NCI-H1436 (cell line): ENCODE results near the gene TP53BP2.
"Not testable (repeated sequence)": the region's sequence is repeated elsewhere in the genome, so short reads cannot be mapped to it uniquely, and the experiment has no call there.

Source experiments
- DNase-seq: peaks from one replicate; lab custom pipeline; 2025; lab: John Stamatoyannopoulos, UW

Gene TP53BP2

DNA sequence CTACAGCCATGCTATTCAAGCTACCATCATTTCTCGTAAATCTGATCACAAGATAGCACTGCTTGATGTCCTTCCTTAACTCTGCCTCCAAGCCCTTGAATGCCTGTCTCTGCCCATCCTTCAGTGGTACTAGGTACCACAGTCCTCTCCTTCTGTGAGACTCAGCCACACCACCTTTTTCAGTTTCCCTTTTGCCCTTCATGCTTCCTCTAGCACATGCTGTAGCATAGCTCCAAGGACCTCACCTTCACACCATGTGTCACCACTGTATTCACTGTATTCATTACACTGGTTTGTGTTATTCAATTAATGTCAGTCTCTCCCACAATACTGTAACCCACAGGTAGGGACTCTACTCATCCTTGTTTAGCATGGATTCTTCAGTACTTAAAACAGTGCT lies 8.0 kb upstream of the TP53BP2 start:
- no peak for DNase-seq

DNA sequence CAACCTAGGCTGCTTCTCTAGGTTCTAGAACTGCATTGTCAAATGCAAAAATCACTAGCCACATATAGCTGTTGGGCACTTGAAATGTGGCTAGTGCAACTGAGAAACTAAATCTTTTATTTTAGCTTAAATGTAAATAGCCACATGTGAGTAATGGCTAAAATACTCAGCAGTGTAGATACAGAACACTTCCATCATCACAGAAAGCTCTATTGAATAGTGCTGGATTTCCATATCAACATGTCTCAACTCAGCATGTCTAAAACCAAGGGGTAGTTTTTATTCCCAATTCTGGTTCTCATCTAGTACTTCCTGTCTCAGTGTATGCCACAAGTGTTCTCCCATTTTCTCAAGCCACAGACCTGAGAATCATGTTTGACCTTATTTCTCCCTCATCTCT lies 7.5 kb upstream of the TP53BP2 start:
- no peak for DNase-seq

DNA sequence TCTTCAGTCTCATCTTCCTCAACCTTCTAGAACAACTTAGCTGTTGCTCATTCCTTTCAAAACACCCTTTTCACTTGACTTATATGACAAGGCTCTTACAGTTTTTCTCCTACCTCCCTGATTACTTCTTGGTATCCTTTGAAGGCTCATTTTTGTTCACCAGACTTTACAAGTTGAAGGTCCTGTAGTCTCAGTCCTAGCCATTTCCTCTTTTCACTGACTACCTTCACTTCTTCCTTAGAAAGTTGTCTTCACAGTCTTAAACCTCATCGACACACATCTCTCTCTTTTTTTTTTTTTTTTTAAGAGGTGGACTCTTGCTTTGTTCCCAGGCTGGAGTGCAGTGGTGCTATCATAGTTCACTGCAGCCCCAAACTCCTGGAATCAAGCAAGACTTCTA lies 6.6 kb upstream of the TP53BP2 start:
- DNase-seq = no peak

DNA sequence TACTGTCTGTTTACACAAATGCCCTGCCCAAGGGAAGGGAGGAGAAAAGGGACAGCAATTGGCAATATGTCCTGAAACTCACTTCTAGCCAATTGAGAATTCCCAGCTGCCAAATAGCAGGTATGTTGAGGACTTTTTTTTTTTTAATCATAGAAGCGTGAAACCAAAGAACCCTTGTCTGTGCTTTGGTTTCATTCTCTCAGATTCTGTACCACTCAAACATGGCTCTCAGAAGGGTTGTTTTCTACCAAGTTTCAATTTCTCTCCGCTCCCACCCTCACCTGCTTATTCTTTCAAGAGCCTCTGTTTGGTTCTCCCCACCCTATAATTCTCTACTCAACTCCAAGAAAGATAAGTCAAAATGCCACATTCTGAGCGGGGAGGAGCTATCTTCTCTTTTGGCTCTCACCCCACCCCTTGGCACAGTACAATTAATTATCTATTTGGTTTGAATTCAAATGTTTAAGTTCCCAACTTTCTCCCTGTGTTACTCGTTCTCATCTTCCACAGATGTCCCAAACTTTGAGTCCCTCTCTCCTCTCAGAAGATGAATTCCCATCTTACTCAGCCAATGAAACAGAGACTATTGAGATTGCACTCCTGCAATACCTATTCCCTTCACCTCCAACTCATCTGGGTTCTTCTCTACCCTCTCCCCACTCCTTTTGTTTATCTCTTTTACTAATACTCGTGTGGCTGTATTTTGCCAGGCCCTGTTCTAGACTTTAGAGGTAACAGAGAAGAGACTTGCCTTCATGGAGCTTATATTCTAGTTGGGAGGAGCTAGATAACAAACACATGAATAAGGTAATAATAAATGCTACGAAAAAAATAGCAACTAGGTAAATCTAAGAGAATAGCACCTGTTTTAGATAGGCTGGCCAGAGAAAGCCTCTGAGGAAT lies 3.9 kb upstream of the TP53BP2 start:
- DNase-seq = no peak

DNA sequence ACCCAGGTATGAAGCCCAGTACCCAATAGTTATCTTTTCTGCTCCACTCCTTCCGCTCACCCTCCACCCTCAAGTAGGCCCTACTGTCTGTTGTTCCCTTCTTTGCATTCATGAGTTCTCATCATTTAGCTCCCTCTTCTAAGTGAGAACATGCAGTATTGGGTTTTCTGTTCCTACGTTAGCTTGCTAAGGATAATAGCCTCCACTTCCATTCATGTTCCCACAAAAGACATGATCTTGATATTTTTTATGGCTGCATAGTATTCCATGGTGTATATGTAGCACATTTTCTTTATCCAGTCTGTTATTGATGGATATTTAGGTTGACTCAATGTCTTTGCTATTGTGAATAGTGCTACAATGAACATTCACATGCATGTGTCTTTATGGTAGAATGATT lies 2.8 kb upstream of the TP53BP2 start:
- DNase-seq = no peak

DNA sequence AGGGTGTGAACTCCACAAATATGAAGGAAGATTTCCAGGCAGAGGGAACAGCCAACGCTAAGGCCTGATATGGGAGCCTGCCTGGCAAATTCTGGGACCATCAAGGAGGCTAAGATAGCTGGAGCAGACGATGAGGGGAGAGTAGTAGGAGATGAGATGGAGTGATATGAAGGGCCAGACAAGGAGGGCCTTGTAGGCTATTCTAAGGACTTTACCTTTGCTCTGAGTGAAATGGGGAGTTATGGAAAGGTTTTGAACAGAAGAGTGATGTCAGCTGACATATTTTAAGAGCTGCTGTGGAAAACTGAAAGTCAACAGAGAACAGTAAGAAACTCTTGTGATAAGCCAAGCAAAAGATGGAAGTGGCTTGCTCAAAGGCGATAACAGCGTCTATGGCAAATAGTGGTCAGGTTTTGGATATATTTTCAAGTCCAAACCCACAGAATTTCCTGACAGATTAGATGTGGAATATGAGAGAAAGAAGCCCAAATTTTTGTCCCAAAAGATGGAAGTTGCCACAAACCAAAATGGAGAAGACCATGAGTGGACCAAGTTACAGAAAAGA lies 2.1 kb upstream of the TP53BP2 start:
- no peak for DNase-seq

DNA sequence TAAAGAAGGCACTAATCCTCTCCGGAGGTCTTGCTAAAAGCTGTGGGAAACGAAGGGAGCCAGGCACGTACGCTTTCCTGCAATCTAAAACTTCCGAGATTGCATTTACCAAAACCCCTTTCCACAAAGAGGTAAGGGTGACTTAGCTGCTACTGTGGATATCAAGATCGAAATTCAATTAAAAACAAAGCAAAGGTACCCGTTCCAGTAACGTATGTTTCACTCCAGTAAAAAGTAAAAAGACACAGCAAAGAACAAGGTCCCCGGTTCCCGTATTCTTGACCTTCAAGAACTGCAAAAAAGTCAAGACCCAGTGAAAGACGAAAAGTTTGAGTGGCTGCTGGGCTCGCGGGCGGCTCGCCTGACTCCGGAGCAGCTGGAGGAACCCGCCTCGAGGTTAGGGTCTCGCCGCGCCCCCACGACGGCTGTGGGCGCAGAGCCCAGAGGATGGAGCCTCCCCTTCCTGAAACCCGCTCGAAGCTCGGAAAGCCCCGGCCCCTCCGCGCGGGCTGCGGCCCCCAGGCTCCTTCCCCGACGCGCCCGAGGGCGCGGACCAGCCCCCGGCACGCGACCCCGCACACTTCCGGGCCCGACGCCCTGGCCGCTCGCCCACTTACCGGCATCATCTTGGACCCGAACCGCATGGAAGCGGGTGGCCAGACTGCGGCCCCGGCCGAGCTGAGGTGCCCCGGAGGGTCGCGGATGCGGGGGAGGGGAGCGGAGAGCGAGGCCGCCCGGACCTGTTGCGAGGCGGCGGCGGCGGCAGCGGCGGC lies 524 bp downstream of the TP53BP2 start:
- DNase-seq = no peak

DNA sequence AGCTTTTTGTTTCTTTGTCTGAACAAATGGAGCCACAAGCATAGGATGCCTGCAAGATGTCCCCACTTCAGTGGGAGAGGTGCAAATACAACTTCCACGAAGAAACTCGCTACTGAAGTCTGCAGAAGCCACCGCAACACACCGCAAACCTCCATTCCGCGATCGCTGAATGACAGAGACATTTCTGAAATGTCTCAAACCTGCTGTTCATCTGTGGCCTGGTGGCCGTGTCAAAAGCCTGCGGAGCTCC lies 1.0 kb downstream of the TP53BP2 start:
- no peak for DNase-seq

DNA sequence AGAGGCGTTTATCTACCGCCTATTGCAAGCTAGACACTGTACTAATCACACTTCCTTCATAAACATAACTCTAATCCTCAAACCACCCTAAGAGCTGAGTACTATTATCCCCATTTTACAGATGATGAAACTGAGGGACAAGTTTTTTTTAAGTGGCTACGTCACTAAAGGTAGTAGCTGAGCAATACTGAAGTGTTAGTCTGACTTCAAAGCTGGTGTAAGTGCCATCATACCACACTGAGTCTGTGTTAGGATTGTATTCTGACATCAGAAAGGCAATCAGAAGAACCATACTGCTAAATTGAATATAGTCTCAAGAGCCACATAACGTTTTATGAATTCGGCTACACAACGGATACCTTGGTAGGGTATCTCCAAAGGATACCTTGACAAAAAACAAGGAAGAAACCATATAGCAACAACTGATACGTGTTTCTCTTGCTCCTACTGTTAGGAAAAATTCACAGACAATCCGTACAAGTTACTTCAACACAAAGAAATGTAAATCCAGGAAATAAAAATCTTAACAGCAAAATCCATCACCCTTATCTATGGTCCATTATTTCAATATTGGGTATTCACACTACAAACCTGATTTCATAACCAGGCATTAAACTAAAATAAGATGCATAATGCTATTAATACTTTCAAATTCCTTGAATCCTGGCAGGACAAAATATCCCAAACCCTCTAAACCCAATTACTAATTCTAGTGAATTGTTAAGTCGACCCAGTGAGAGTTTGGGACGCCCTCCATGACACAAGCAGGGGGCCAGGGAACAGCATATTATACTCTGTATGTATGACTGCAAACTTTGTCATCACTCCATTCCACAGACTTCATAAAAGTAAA lies 1.6 kb downstream of the TP53BP2 start:
- DNase-seq = no peak

DNA sequence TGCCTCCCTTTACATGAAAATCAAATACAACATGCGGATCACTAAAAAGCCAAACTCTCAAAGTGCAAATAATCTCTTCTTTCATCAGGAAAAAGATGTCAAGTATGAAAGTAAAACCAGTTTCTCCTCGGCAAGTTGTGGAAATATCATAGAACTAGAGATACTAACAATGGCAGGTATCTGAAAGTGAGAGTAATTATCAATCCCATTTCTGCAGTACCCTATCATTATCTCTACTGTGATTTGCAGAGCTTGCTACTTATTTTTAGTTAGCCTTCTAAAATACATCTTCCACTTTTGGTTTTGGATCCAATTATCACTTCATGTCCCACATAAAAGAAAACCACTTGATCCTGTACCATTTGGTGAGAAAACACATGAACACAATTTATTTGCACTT lies 3.0 kb downstream of the TP53BP2 start:
- DNase-seq = no peak

DNA sequence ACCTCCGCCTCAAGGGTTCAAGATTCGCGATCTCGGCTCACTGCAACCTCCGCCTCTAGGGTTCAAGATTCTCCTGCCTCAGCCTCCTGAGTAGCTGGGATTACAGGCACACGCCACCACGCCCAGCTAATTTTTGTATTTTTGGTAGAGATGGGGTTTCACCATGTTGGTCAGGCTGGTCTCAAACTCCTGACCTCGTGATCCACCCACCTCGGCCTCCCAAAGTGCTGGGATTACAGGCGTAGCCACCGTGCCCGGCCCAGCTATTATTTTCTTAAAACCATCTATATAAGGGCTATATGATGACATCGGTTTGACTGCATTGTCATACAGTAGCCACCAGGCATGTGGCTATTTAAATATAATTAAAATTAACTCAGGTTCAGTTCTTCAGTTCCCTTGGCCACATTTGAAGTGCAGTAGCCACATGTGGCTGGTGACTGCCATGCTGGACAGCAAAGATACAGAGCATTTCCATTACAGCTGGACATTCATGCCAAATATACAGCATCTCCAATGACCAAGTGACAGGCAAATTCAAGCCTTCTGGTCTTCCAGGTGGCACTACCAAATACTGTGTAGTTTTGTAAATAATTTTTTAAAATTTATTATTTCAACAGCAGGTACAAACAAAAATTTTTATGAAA lies 3.6 kb downstream of the TP53BP2 start:
- DNase-seq = not testable (repeated sequence)

DNA sequence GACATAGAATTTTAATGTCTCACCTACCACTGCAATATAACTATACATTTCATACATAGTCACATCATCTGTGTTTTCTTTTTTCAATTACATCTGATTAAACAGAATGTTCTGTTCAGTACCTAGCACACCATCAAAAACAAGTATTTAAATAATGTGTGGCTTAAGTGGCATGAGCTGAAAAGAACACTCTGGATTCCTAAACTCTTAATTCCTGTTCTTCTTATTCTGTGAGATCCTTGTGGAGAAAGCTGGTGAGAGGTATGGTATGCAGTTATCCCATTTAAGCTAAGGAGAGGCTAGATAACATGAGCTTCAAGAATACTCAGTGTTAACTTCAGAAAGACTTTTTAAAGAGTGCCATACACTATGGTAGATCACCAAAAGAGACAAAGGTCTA lies 5.5 kb downstream of the TP53BP2 start:
- no peak for DNase-seq

DNA sequence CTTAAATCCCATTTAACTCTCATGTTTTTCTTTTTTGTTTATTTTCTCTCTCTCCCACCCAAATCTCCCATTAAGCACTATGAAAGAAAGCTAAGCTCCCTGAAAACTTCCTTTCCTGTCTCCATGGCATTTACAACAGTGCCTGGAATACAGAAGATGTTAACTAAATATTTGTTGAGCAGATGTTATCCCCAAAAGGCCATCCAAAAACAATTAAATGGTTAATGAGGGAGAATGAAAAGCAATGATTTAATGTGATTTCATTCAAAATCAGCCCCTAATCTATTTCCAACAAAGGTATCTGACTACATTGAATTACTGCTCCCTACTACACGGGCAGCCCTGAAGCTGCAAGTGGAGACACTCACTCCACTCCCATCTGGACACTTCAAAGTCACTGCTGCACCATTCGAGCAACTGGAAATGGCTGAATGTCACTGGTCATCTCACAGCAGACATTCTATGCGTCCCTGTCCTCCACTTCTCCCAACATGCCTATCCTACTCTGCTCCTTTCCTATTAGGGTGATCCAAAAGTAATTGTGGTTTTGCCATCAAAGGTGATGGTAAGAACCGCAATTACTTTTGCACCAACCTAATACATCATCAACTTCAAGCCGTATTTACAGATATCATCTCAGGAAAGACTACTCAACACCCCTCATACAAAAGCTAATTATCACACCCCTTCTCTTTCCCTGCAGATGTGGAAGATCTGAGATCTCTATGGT lies 7.5 kb downstream of the TP53BP2 start:
- DNase-seq = no peak

DNA sequence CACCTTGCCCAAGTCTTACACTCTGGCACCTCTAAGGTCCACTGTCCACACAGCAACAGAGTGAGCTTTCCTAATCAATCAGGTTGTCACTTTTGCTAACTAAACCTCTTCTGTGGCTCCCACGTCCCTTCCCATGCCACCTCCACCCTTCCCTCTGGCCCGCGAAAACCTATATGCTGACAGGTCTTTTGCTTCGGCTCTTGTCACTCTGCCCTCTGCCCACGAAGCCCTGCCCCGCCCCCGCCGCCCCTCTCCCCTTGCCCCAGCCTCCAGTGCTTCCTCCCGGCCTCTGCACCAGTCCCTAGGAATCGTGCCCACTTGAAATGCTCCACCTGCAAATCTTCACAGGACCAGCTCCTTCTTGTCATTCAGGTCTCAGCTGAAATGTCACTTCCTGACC lies 8.1 kb downstream of the TP53BP2 start:
- no peak for DNase-seq

DNA sequence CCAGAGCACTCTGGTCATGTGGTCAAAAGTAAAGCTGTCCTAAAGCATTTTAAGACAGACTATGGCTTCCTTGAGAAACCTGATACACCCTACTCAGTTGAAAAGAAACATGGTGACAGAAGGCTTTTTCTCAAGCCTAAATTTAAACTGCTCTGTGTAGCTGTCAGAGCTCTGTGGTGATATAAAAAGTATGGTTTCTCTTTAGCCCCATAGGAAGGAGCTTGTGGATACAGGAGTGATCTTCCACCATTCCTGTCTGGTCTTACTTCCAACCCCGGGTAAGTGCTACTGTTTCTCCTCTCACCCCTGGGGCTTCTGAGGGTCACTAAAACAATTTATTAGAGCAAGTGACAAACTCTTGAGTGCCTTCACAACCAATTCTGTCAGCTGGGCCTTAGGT lies 8.5 kb downstream of the TP53BP2 start:
- DNase-seq = no peak

DNA sequence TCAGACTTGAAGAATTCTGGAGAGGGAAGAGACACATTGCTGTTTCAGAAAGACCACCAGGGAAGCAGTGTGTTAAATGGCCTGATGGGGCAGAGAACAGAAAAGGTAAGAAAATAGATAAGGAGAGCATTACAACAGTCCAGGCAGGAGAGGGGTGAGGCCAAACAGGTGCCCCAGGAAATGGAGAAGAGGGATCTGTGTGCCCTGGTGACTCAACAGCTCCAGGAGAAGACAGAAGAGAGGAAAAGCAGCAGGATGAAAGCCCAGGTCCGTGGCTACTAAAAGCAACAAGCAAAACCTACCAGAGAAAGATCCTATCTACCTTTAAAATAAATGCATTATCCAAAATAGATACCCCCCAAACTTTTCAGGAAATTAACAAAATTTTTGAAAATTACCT lies 9.2 kb downstream of the TP53BP2 start:
- no peak for DNase-seq

DNA sequence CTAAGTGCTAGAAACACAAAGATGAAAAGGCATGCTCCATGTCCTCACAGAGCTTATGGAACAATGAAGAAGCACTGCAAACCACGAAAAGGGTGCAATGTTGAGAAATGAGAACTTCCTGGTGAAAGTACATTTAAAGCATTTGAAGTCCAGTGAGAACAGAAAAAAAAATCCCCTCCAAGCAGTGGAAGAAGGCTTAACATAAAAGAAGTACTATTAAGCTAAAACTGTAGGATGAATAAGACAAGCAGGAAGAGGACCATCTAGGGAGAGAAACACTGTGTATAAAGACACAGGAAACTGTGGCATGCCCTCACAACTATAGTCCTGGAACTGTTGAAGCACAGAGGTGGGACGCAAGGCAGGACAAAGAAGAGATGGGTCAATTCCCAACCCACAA lies 10.0 kb downstream of the TP53BP2 start:
- no peak for DNase-seq

DNA sequence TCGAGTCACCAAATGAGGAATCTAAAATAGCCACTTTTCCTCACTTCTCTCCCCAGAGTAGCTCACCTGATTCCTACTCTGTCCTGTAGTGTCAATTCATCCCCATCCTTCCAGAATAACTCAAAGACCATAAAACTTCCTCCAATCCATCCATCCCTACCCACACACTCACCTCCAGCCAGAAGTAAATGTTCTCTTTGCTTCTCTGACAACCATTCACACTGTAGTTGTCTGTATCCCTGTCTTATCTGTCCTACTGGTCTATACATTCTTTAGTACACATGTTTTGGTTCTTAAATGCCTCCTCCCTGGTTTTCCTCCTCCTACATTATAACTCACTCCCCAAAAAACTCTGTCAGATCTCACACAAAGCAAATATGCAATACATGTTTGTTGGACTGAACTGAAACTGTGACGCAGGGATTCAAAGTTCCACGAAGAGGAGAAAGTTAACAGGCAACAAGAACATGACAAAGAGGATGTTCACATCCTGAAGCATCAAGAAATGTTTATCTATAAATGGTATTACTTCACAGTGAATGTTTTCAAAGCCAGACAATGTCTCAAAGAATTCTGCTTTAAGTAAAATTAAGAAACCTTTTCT lies 11.0 kb downstream of the TP53BP2 start:
- no peak for DNase-seq

DNA sequence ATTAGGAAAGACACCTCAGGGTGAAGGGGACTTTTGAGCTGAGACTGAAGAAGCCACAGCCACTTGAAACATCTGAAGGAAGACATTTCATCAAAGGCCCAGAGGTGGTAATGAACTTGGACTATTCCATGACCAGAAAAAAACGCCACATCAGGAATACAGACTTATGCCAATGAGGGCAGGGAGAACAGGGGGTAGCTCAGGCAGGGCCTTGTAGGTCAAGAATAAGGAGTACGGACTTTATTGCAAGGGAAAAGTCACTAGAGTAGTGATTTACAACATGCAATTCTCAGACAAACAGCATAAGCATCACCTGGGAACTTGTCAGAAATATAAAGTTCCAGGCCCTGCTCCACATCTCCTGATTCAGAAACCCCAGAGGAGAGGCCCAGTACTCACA lies 11.8 kb downstream of the TP53BP2 start:
- DNase-seq = no peak

DNA sequence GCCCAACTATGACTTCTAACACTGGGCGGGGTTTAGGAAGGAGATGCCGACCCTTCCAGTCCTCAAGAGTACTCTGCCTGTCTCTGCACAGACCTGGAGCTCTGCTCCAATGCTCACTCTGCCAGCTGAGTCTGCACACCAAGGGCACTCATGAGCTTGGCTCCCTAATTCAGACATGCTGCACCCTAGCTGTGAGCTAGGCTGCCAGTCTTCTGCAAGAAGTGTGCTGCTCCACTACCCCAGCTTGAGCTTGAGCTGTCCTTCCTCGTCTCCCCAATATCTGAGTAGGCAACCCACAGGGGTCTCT lies 13.2 kb downstream of the TP53BP2 start:
- DNase-seq = no peak
